Smooth muscle cell (in vitro differentiated cells): ENCODE data around the gene TSPAN33. TPM values are rescaled to one million over a fixed set of nuclear protein-coding genes. Genes with fewer than 3 reads are reported as not detected.

ENCODE experiments used
- DNase-seq: peaks from one replicate; lab custom pipeline; 2025; ENCODE audit not compliant: unreplicated experiment; lab: John Stamatoyannopoulos, UW
- H2AFZ ChIP-seq: fragments of 200-600 bp; sonication (generic); 2 replicates; pipeline ENCODE4 v1.6.0; 2016; ENCODE audit warnings: antibody characterized with exemption, low read depth, mild to moderate bottlenecking
- H3F3A ChIP-seq: fragments of 200-600 bp; sonication (generic); 2 replicates; pipeline ENCODE4 v1.6.0; 2017; ENCODE audit warnings: antibody characterized with exemption, low read depth
- H3K27ac ChIP-seq: fragments of 200-600 bp; sonication (generic); 2 replicates; pipeline ENCODE4 v1.5.1; 2016; ENCODE audit warnings: low read depth, mild to moderate bottlenecking
- H3K27me3 ChIP-seq: fragments of 200-600 bp; sonication (generic); 2 replicates; pipeline ENCODE4 v1.6.1; 2016; ENCODE audit warnings: low read depth, mild to moderate bottlenecking
- H3K36me3 ChIP-seq: fragments of 200-600 bp; sonication (generic); 2 replicates; pipeline ENCODE4 v1.5.1; 2016; ENCODE audit warnings: low read depth
- H3K4me1 ChIP-seq: fragments of 200-600 bp; sonication (generic); 2 replicates; pipeline ENCODE4 v1.5.1; 2016; ENCODE audit warnings: low read depth
- H3K4me2 ChIP-seq: fragments of 200-600 bp; sonication (generic); 2 replicates; pipeline ENCODE4 v1.6.0; 2016; ENCODE audit warnings: mild to moderate bottlenecking
- H3K4me3 ChIP-seq: fragments of 200-600 bp; sonication (generic); 2 replicates; pipeline ENCODE4 v1.5.1; 2016; ENCODE audit warnings: mild to moderate bottlenecking
- H3K79me2 ChIP-seq: fragments of 200-600 bp; sonication (generic); 2 replicates; pipeline ENCODE4 v1.6.0; 2016; ENCODE audit warnings: low read depth, mild to moderate bottlenecking
- H3K9ac ChIP-seq: fragments of 200-600 bp; sonication (generic); 2 replicates; pipeline ENCODE4 v1.6.0; 2016; ENCODE audit warnings: low read depth
- H3K9me3 ChIP-seq: fragments of 200-600 bp; sonication (generic); replicated peaks from 2 replicates; pipeline ENCODE4 v1.5.1; 2016; ENCODE audit warnings: low read depth
- H4K20me1 ChIP-seq: fragments of 200-600 bp; sonication (generic); 2 replicates; pipeline ENCODE4 v1.6.0; 2016; ENCODE audit warnings: low read depth
- CTCF ChIP-seq: fragments of 200-600 bp; sonication (generic); IDR thresholded peaks from 2 replicates; pipeline ENCODE4 v1.5.1; 2017; ENCODE audit warnings: borderline replicate concordance, mild to moderate bottlenecking, antibody characterized with exemption; ENCODE audit not compliant: insufficient read depth, poor library complexity, severe bottlenecking
- WGBS: methylation state at CpG from one replicate; pipeline ENCODE4 v1.1.7; 2016; ENCODE audit warnings: low lambda C conversion rate; 5-methylcytosine and 5-hydroxymethylcytosine counted together
- polyA plus RNA-seq: library from polyadenylated mRNA; unstranded; fragments of >200 nt; fragmentation: Nextera tagmentation; extraction: Ambion mirVana; gene quantifications from 2 replicates; pipeline ENCODE4 v1.2.1, GENCODE V29; 2016
- total RNA-seq: library from RNA; depleted of rRNA; stranded (reverse); fragments of >200 nt; gene quantifications from 2 replicates; pipeline ENCODE4 v1.2.3, GENCODE V29; 2014

TSPAN33 gene
- total and polyA plus RNA-seq, 2 experiments from 2014 or later, result 1.6 to 2.8 TPM

- Histone ChIP-seq H3K36me3 (no peaks in the 10 kb centered on the region), H3K4me3 (no peak overlapping the region), H3K9ac (no peak overlapping the region), H3K9me3 (no peaks in the 10 kb centered on the region), H3F3A (no peaks in the 10 kb centered on the region), H3K27ac (no peak overlapping the region), H3K4me1 (no peaks in the 10 kb centered on the region), H3K79me2 (no peaks in the 10 kb centered on the region), H2AFZ (no peak overlapping the region), H3K4me2 (no peak overlapping the region), H3K27me3 (no peaks in the 10 kb centered on the region), H4K20me1 (no peaks in the 10 kb centered on the region)
- TF ChIP-seq CTCF, result no peak
- DNase-seq, result no peak
- WGBS, result 88% methylated on average over 2 of the region's 2 CpGs
Measured at GRCh38 chr7:129100827-129101166, 43.7 kb upstream of the TSPAN33 start.

- no peak overlapping the region for H3K27ac ChIP-seq
- H3K27me3 ChIP-seq, result no peaks in the 10 kb centered on the region
- DNase-seq, result no peak
- TF ChIP-seq CTCF, result no peak
- no peaks in the 10 kb centered on the region for H4K20me1 ChIP-seq
- H2AFZ ChIP-seq, result no peak overlapping the region
- no peak overlapping the region for H3K9ac ChIP-seq
- WGBS, result 86% methylated on average over 6 of the region's 6 CpGs
- no peaks in the 10 kb centered on the region for H3F3A ChIP-seq
- no peaks in the 10 kb centered on the region for H3K9me3 ChIP-seq
- H3K79me2 ChIP-seq, result no peaks in the 10 kb centered on the region
- no peaks in the 10 kb centered on the region for H3K36me3 ChIP-seq
- H3K4me1 ChIP-seq, result no peaks in the 10 kb centered on the region
- no peak overlapping the region for H3K4me3 ChIP-seq
- no peak overlapping the region for H3K4me2 ChIP-seq
Measured at GRCh38 chr7:129101746-129102145, 42.8 kb upstream of the TSPAN33 start.

- no peaks in the 10 kb centered on the region for H3K79me2 ChIP-seq
- no peak overlapping the region for H3K9ac ChIP-seq
- H3K4me2 ChIP-seq, result no peak overlapping the region
- H2AFZ ChIP-seq, result no peak overlapping the region
- no peaks in the 10 kb centered on the region for H3K4me1 ChIP-seq
- H3F3A ChIP-seq, result no peaks in the 10 kb centered on the region
- no peak overlapping the region for H3K4me3 ChIP-seq
- no peaks in the 10 kb centered on the region for H3K9me3 ChIP-seq
- no peaks in the 10 kb centered on the region for H3K27me3 ChIP-seq
- DNase-seq, result no peak
- H4K20me1 ChIP-seq, result no peaks in the 10 kb centered on the region
- no peaks in the 10 kb centered on the region for H3K36me3 ChIP-seq
- 95% methylated on average over 4 of the region's 4 CpGs for WGBS
- TF ChIP-seq CTCF, result no peak
- no peak overlapping the region for H3K27ac ChIP-seq
Measured at GRCh38 chr7:129103561-129104324, 40.8 kb upstream of the TSPAN33 start.

- no peak overlapping the region for H3K27ac ChIP-seq
- TF ChIP-seq CTCF, result no peak
- no peaks in the 10 kb centered on the region for H3K79me2 ChIP-seq
- WGBS, result 66% methylated on average over 4 of the region's 4 CpGs
- H2AFZ ChIP-seq, result no peak overlapping the region
- H3K4me3 ChIP-seq, result no peak overlapping the region
- no peaks in the 10 kb centered on the region for H3K27me3 ChIP-seq
- no peaks in the 10 kb centered on the region for H4K20me1 ChIP-seq
- no peak overlapping the region for H3K9ac ChIP-seq
- no peak overlapping the region for H3K4me2 ChIP-seq
- no peaks in the 10 kb centered on the region for H3K4me1 ChIP-seq
- H3K36me3 ChIP-seq, result no peaks in the 10 kb centered on the region
- H3F3A ChIP-seq, result no peaks in the 10 kb centered on the region
- no peaks in the 10 kb centered on the region for H3K9me3 ChIP-seq
- no peak for DNase-seq
Measured at GRCh38 chr7:129108581-129108980, 35.9 kb upstream of the TSPAN33 start.
